Smooth muscle cell (in vitro differentiated cells): ENCODE data around the gene ZNF208. TPM values are rescaled to one million over a fixed set of nuclear protein-coding genes. Genes with fewer than 3 reads are reported as not detected.
"Not testable (repeated sequence)": the region's sequence is repeated elsewhere in the genome, so short reads cannot be mapped to it uniquely, and the experiment has no call there.

Source experiments
- DNase-seq: peaks from one replicate; lab custom pipeline; 2025; ENCODE audit not compliant: unreplicated experiment; lab: John Stamatoyannopoulos, UW
- H2AFZ ChIP-seq: fragments of 200-600 bp; sonication (generic); 2 replicates; pipeline ENCODE4 v1.6.0; 2016; ENCODE audit warnings: antibody characterized with exemption, low read depth, mild to moderate bottlenecking
- H3F3A ChIP-seq: fragments of 200-600 bp; sonication (generic); 2 replicates; pipeline ENCODE4 v1.6.0; 2017; ENCODE audit warnings: antibody characterized with exemption, low read depth
- H3K27ac ChIP-seq: fragments of 200-600 bp; sonication (generic); 2 replicates; pipeline ENCODE4 v1.5.1; 2016; ENCODE audit warnings: low read depth, mild to moderate bottlenecking
- H3K27me3 ChIP-seq: fragments of 200-600 bp; sonication (generic); 2 replicates; pipeline ENCODE4 v1.6.1; 2016; ENCODE audit warnings: low read depth, mild to moderate bottlenecking
- H3K36me3 ChIP-seq: fragments of 200-600 bp; sonication (generic); 2 replicates; pipeline ENCODE4 v1.5.1; 2016; ENCODE audit warnings: low read depth
- H3K4me1 ChIP-seq: fragments of 200-600 bp; sonication (generic); 2 replicates; pipeline ENCODE4 v1.5.1; 2016; ENCODE audit warnings: low read depth
- H3K4me2 ChIP-seq: fragments of 200-600 bp; sonication (generic); 2 replicates; pipeline ENCODE4 v1.6.0; 2016; ENCODE audit warnings: mild to moderate bottlenecking
- H3K4me3 ChIP-seq: fragments of 200-600 bp; sonication (generic); 2 replicates; pipeline ENCODE4 v1.5.1; 2016; ENCODE audit warnings: mild to moderate bottlenecking
- H3K79me2 ChIP-seq: fragments of 200-600 bp; sonication (generic); 2 replicates; pipeline ENCODE4 v1.6.0; 2016; ENCODE audit warnings: low read depth, mild to moderate bottlenecking
- H3K9ac ChIP-seq: fragments of 200-600 bp; sonication (generic); 2 replicates; pipeline ENCODE4 v1.6.0; 2016; ENCODE audit warnings: low read depth
- H3K9me3 ChIP-seq: fragments of 200-600 bp; sonication (generic); replicated peaks from 2 replicates; pipeline ENCODE4 v1.5.1; 2016; ENCODE audit warnings: low read depth
- H4K20me1 ChIP-seq: fragments of 200-600 bp; sonication (generic); 2 replicates; pipeline ENCODE4 v1.6.0; 2016; ENCODE audit warnings: low read depth
- WGBS: methylation state at CpG from one replicate; pipeline ENCODE4 v1.1.7; 2016; ENCODE audit warnings: low lambda C conversion rate; 5-methylcytosine and 5-hydroxymethylcytosine counted together
- polyA plus RNA-seq: library from polyadenylated mRNA; unstranded; fragments of >200 nt; fragmentation: Nextera tagmentation; extraction: Ambion mirVana; gene quantifications from 2 replicates; pipeline ENCODE4 v1.2.1, GENCODE V29; 2016
- total RNA-seq: library from RNA; depleted of rRNA; stranded (reverse); fragments of >200 nt; gene quantifications from 2 replicates; pipeline ENCODE4 v1.2.3, GENCODE V29; 2014
- TF ChIP-seq, protein P1 (sequence below): fragments of 200-600 bp; sonication (generic); IDR thresholded peaks from 2 replicates; pipeline ENCODE4 v1.5.1; 2017; ENCODE audit warnings: borderline replicate concordance, mild to moderate bottlenecking, antibody characterized with exemption; ENCODE audit not compliant: insufficient read depth, poor library complexity, severe bottlenecking

Gene ZNF208
- total and polyA plus RNA-seq, 2 experiments from 2014 or later: not detected

DNA sequence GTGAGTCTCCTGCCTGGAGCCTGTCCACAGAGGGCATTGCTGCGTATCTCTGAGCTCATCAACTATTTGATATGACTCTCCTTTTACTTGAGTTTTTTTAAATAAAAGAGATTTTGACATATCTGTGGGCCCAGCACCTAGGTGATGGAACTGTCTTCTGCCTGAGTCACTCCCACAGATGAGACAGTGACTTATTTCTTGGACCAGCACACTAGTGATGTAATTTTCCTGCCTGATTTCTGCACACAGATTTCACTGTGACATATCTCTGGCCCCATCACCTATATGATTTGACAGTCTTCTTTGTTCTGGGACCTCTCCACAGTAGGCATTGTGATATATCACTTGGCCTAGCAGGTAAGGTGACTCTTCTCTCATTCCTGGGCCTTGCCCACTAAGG lies 108.2 kb downstream of the ZNF208 start:
- Histone ChIP-seq H3K9ac (no peak overlapping the region), H2AFZ (no peak overlapping the region), H3K4me2 (no peak overlapping the region), H3K27ac (no peak overlapping the region), H4K20me1 (no peaks in the 10 kb centered on the region), H3K9me3 (peaks cover 10% of the 10 kb centered on the region), H3K4me1 (no peaks in the 10 kb centered on the region), H3K4me3 (no peak overlapping the region), H3K79me2 (no peaks in the 10 kb centered on the region), H3K27me3 (no peaks in the 10 kb centered on the region), H3K36me3 (no peaks in the 10 kb centered on the region), H3F3A (no peaks in the 10 kb centered on the region)
- 45% methylated on average over 1 of the region's 1 CpG for WGBS
- DNase-seq: no peak
- TF ChIP-seq, protein P1, sequence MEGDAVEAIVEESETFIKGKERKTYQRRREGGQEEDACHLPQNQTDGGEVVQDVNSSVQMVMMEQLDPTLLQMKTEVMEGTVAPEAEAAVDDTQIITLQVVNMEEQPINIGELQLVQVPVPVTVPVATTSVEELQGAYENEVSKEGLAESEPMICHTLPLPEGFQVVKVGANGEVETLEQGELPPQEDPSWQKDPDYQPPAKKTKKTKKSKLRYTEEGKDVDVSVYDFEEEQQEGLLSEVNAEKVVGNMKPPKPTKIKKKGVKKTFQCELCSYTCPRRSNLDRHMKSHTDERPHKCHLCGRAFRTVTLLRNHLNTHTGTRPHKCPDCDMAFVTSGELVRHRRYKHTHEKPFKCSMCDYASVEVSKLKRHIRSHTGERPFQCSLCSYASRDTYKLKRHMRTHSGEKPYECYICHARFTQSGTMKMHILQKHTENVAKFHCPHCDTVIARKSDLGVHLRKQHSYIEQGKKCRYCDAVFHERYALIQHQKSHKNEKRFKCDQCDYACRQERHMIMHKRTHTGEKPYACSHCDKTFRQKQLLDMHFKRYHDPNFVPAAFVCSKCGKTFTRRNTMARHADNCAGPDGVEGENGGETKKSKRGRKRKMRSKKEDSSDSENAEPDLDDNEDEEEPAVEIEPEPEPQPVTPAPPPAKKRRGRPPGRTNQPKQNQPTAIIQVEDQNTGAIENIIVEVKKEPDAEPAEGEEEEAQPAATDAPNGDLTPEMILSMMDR: no peak

DNA sequence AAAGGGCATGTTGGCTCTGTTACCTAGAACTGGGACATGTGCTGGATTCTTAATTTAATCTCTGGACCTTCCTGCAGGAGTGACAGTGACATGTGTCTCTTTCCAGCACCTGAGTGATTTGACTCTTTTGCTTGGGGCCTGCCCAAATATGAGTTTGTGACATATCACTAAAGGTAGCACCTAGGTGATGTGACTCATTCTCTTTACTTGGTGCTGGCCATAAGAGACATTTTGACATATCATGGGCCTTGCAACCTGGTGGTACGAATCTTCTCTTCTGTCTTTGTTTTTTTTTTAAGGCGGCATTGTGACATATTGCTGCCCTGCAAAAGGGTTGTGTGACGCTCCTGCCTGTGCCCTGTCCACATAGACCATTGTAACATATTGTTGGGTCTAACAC lies 108.9 kb downstream of the ZNF208 start:
- no peak overlapping the region for H3K4me3 ChIP-seq
- no peaks in the 10 kb centered on the region for H4K20me1 ChIP-seq
- H3K9me3 ChIP-seq: peaks cover 10% of the 10 kb centered on the region
- H3K4me2 ChIP-seq: no peak overlapping the region
- no peaks in the 10 kb centered on the region for H3K4me1 ChIP-seq
- H2AFZ ChIP-seq: no peak overlapping the region
- H3K27me3 ChIP-seq: no peaks in the 10 kb centered on the region
- 68% methylated on average over 3 of the region's 3 CpGs for WGBS
- H3K79me2 ChIP-seq: no peaks in the 10 kb centered on the region
- H3F3A ChIP-seq: no peaks in the 10 kb centered on the region
- no peak for DNase-seq
- no peak overlapping the region for H3K27ac ChIP-seq
- H3K36me3 ChIP-seq: no peaks in the 10 kb centered on the region
- TF ChIP-seq, protein P1: no peak
- no peak overlapping the region for H3K9ac ChIP-seq

DNA sequence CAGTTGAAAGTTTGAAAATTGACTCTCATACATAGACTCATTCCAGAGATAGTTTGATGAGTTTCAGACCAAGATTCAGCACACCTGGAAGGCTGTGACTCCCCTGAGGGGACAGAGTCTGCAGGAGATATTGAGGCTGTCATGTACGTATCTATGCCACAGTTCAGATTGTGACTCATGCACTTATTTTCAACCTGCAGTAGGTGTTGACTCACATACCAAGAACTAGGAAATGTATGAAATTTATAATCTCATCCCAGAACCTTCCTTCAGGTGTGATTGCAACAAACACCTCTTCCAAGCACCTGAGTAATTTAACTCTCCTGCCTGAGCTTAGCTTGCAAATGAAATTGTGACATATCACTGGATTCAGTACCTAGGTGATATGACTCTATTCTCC lies 110.3 kb downstream of the ZNF208 start:
- WGBS: 94% methylated on average over 1 of the region's 1 CpG

GRCh38 chr19:21891086-21891485 lies 119.7 kb downstream of the ZNF208 start:
- Histone ChIP-seq H3K27me3 (no peaks in the 10 kb centered on the region), H3K4me2 (no peak overlapping the region), H4K20me1 (no peaks in the 10 kb centered on the region), H3K36me3 (no peaks in the 10 kb centered on the region), H3K9ac (no peak overlapping the region), H3K9me3 (peaks cover 3% of the 10 kb centered on the region), H3K79me2 (no peaks in the 10 kb centered on the region), H3F3A (no peaks in the 10 kb centered on the region), H3K4me3 (no peak overlapping the region), H3K27ac (no peak overlapping the region), H3K4me1 (no peaks in the 10 kb centered on the region), H2AFZ (no peak overlapping the region)
- DNase-seq: no peak
- 46% methylated on average over 1 of the region's 1 CpG for WGBS
- TF ChIP-seq, protein P1: no peak

More for the DNA sequence above, 110.3 kb downstream of the ZNF208 start:
- H4K20me1 ChIP-seq: no peaks in the 10 kb centered on the region
- H3K4me2 ChIP-seq: no peak overlapping the region
- H3K4me1 ChIP-seq: no peaks in the 10 kb centered on the region
- H3K36me3 ChIP-seq: no peaks in the 10 kb centered on the region
- H3F3A ChIP-seq: no peaks in the 10 kb centered on the region
- H3K9ac ChIP-seq: no peak overlapping the region
- no peak overlapping the region for H3K27ac ChIP-seq
- TF ChIP-seq, protein P1: no peak
- no peaks in the 10 kb centered on the region for H3K27me3 ChIP-seq
- H2AFZ ChIP-seq: no peak overlapping the region
- no peak for DNase-seq
- peaks cover 10% of the 10 kb centered on the region for H3K9me3 ChIP-seq
- no peaks in the 10 kb centered on the region for H3K79me2 ChIP-seq
- no peak overlapping the region for H3K4me3 ChIP-seq

- 39% methylated on average over 7 of the region's 9 CpGs for WGBS
- not testable (repeated sequence) for H3K27ac ChIP-seq, H3F3A ChIP-seq, H3K9me3 ChIP-seq, H3K4me3 ChIP-seq, H3K4me1 ChIP-seq, H4K20me1 ChIP-seq, H3K79me2 ChIP-seq, H3K9ac ChIP-seq, H2AFZ ChIP-seq, H3K36me3 ChIP-seq, H3K4me2 ChIP-seq, H3K27me3 ChIP-seq, DNase-seq
Observed at GRCh38 chr19:21890017-21890416, 120.7 kb downstream of the ZNF208 start.

DNA sequence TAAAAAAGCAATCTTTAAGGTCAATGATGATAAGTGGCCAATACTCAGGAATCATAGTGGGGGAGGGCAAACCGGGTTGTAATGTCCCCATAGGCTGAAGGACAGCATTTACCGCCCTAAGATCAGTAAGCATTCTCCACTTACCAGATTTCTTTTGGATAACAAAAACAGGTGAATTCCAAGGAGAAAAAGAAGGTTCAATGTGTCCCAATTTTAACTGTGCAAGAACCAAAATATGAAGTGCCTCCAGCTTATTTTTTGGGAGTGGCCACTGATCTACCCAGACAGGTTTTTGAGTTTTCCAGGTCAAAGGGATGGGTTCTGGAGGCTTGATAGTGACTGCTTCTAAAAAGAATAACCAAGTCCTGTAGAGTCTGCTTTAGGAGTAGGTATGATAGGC lies 125.2 kb downstream of the ZNF208 start:
- not testable (repeated sequence) for H3K4me3 ChIP-seq, H4K20me1 ChIP-seq, H3K27me3 ChIP-seq, H3K79me2 ChIP-seq, H3K4me2 ChIP-seq, H3K9ac ChIP-seq, H3K4me1 ChIP-seq, H2AFZ ChIP-seq, H3K9me3 ChIP-seq, H3K27ac ChIP-seq, H3F3A ChIP-seq, DNase-seq, H3K36me3 ChIP-seq
- 68% methylated on average over 2 of the region's 2 CpGs for WGBS
